Measurements from ENCODE around the gene SOX4.
A peak's percentile ranks its signal among the peaks of the same experiment; 100 is the strongest.

SOX4 gene

DNA sequence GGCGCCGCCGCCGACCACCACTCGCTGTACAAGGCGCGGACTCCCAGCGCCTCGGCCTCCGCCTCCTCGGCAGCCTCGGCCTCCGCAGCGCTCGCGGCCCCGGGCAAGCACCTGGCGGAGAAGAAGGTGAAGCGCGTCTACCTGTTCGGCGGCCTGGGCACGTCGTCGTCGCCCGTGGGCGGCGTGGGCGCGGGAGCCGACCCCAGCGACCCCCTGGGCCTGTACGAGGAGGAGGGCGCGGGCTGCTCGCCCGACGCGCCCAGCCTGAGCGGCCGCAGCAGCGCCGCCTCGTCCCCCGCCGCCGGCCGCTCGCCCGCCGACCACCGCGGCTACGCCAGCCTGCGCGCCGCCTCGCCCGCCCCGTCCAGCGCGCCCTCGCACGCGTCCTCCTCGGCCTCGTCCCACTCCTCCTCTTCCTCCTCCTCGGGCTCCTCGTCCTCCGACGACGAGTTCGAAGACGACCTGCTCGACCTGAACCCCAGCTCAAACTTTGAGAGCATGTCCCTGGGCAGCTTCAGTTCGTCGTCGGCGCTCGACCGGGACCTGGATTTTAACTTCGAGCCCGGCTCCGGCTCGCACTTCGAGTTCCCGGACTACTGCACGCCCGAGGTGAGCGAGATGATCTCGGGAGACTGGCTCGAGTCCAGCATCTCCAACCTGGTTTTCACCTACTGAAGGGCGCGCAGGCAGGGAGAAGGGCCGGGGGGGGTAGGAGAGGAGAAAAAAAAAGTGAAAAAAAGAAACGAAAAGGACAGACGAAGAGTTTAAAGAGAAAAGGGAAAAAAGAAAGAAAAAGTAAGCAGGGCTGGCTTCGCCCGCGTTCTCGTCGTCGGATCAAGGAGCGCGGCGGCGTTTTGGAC lies 2.0 kb downstream of the SOX4 start:
- peak; percentile 58 for DNase-seq (ENCODE audit: low read depth)
- TF ChIP-seq, protein P1, sequence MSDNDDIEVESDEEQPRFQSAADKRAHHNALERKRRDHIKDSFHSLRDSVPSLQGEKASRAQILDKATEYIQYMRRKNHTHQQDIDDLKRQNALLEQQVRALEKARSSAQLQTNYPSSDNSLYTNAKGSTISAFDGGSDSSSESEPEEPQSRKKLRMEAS (IDR thresholded peaks at IDR 0.05; ENCODE audit: low read depth, low read length), result no peak; the same call in 1 of the 2 replicates
- no peak for TF ChIP-seq MYC (IDR thresholded peaks at IDR 0.05; ENCODE audit: low read depth, low read length)
- TF ChIP-seq, protein P2, sequence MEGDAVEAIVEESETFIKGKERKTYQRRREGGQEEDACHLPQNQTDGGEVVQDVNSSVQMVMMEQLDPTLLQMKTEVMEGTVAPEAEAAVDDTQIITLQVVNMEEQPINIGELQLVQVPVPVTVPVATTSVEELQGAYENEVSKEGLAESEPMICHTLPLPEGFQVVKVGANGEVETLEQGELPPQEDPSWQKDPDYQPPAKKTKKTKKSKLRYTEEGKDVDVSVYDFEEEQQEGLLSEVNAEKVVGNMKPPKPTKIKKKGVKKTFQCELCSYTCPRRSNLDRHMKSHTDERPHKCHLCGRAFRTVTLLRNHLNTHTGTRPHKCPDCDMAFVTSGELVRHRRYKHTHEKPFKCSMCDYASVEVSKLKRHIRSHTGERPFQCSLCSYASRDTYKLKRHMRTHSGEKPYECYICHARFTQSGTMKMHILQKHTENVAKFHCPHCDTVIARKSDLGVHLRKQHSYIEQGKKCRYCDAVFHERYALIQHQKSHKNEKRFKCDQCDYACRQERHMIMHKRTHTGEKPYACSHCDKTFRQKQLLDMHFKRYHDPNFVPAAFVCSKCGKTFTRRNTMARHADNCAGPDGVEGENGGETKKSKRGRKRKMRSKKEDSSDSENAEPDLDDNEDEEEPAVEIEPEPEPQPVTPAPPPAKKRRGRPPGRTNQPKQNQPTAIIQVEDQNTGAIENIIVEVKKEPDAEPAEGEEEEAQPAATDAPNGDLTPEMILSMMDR (IDR thresholded peaks at IDR 0.05; ENCODE audit: low read depth, low read length), result no peak
- TF ChIP-seq POLR2A (IDR thresholded peaks at IDR 0.05; ENCODE audit: extremely low read depth, insufficient read length), result no peak
- H3K4me3 ChIP-seq (ENCODE audit: low read depth, low read length), result peak overlapping the region; percentile 75

DNA sequence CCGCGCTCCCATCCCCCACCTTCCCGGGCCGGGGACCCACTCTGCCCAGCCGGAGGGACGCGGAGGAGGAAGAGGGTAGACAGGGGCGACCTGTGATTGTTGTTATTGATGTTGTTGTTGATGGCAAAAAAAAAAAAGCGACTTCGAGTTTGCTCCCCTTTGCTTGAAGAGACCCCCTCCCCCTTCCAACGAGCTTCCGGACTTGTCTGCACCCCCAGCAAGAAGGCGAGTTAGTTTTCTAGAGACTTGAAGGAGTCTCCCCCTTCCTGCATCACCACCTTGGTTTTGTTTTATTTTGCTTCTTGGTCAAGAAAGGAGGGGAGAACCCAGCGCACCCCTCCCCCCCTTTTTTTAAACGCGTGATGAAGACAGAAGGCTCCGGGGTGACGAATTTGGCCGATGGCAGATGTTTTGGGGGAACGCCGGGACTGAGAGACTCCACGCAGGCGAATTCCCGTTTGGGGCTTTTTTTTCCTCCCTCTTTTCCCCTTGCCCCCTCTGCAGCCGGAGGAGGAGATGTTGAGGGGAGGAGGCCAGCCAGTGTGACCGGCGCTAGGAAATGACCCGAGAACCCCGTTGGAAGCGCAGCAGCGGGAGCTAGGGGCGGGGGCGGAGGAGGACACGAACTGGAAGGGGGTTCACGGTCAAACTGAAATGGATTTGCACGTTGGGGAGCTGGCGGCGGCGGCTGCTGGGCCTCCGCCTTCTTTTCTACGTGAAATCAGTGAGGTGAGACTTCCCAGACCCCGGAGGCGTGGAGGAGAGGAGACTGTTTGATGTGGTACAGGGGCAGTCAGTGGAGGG lies 2.8 kb downstream of the SOX4 start:
- peak overlapping the region; percentile 75 for H3K4me3 ChIP-seq (ENCODE audit: low read depth, low read length)
- TF ChIP-seq POLR2A (IDR thresholded peaks at IDR 0.05; ENCODE audit: extremely low read depth, insufficient read length), result no peak
- TF ChIP-seq MYC (IDR thresholded peaks at IDR 0.05; ENCODE audit: low read depth, low read length), result no peak
- TF ChIP-seq, protein P2 (IDR thresholded peaks at IDR 0.05; ENCODE audit: low read depth, low read length), result no peak
- TF ChIP-seq, protein P1 (IDR thresholded peaks at IDR 0.05; ENCODE audit: low read depth, low read length), result no peak
- DNase-seq (ENCODE audit: low read depth), result peak; percentile 63

DNA sequence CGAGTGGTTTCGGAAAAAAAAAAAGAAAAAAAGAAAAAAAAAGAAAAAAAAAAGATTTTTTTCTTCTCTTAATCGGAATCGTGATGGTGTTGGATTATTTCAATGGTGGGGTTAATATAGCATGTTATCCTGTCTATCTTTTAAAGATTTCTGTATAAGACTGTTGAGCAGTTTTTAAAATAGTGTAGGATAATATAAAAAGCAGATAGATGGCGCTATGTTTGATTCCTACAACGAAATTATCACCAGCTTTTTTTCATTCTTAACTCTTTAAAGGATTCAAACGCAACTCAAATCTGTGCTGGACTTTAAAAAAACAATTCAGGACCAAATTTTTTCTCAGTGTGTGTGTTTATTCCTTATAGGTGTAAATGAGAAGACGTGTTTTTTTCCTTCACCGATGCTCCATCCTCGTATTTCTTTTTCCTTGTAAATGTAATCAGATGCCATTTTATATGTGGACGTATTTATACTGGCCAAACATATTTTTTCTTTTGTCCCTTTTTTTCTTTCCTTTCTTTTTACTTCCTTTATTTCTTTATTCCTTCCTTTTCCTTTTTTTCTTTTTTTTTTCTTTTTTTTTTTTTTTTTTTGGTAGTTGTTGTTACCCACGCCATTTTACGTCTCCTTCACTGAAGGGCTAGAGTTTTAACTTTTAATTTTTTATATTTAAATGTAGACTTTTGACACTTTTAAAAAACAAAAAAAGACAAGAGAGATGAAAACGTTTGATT lies 3.6 kb downstream of the SOX4 start:
- peak overlapping the region; percentile 75 for H3K4me3 ChIP-seq (ENCODE audit: low read depth, low read length)
- TF ChIP-seq, protein P1 (IDR thresholded peaks at IDR 0.05; ENCODE audit: low read depth, low read length), result no peak
- TF ChIP-seq POLR2A (IDR thresholded peaks at IDR 0.05; ENCODE audit: extremely low read depth, insufficient read length) (no peak), MYC (IDR thresholded peaks at IDR 0.05; ENCODE audit: low read depth, low read length) (no peak)
- TF ChIP-seq, protein P2 (IDR thresholded peaks at IDR 0.05; ENCODE audit: low read depth, low read length), result peak; percentile 5
- DNase-seq (ENCODE audit: low read depth), result peak; percentile 47

DNA sequence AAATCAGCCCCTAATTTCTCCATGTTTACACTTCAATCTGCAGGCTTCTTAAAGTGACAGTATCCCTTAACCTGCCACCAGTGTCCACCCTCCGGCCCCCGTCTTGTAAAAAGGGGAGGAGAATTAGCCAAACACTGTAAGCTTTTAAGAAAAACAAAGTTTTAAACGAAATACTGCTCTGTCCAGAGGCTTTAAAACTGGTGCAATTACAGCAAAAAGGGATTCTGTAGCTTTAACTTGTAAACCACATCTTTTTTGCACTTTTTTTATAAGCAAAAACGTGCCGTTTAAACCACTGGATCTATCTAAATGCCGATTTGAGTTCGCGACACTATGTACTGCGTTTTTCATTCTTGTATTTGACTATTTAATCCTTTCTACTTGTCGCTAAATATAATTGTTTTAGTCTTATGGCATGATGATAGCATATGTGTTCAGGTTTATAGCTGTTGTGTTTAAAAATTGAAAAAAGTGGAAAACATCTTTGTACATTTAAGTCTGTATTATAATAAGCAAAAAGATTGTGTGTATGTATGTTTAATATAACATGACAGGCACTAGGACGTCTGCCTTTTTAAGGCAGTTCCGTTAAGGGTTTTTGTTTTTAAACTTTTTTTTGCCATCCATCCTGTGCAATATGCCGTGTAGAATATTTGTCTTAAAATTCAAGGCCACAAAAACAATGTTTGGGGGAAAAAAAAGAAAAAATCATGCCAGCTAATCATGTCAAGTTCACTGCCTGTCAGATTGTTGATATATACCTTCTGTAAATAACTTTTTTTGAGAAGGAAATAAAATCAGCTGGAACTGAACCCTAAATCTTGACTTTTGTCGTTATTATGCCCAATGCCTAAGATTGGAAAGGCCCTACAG lies 4.5 kb downstream of the SOX4 start:
- peak overlapping the region; percentile 75 for H3K4me3 ChIP-seq (ENCODE audit: low read depth, low read length)
- TF ChIP-seq, protein P2 (IDR thresholded peaks at IDR 0.05; ENCODE audit: low read depth, low read length), result no peak
- TF ChIP-seq, protein P1 (IDR thresholded peaks at IDR 0.05; ENCODE audit: low read depth, low read length), result no peak
- TF ChIP-seq POLR2A (IDR thresholded peaks at IDR 0.05; ENCODE audit: extremely low read depth, insufficient read length) (no peak), MYC (IDR thresholded peaks at IDR 0.05; ENCODE audit: low read depth, low read length) (no peak)
- DNase-seq (ENCODE audit: low read depth), result no peak

Measured in NB4 (cell line).